Fibroblast of villous mesenchyme (primary cell): Measurements from ENCODE around the gene SAA1. TPM values are rescaled to one million over a fixed set of nuclear protein-coding genes. Genes with fewer than 3 reads are reported as not detected.

Experiments
- DNase-seq: peaks from one replicate; pipeline ENCODE4 v3.0.0-alpha.2; 2010; ENCODE audit warnings: low read depth
- H3K4me3 ChIP-seq: 2 replicates; pipeline ENCODE4 v1.5.1; 2011; ENCODE audit warnings: low read depth, mild to moderate bottlenecking, low read length
- total RNA-seq: library from RNA; depleted of rRNA; stranded (reverse); fragments of >200 nt; gene quantifications from 2 replicates; pipeline ENCODE4 v1.2.3, GENCODE V29; 2012
- TF ChIP-seq, protein P1 (sequence below): IDR thresholded peaks from 2 replicates; pipeline ENCODE4 v1.5.1; 2012; ENCODE audit warnings: low read depth, mild to moderate bottlenecking, low read length; ENCODE audit not compliant: insufficient read depth

SAA1 gene
- total RNA-seq, 1 donor, result 0.43 TPM

GRCh38 chr11:18294862-18295261 is 28.8 kb downstream of the SAA1 start:
- no peak overlapping the region for H3K4me3 ChIP-seq
- TF ChIP-seq, protein P1, sequence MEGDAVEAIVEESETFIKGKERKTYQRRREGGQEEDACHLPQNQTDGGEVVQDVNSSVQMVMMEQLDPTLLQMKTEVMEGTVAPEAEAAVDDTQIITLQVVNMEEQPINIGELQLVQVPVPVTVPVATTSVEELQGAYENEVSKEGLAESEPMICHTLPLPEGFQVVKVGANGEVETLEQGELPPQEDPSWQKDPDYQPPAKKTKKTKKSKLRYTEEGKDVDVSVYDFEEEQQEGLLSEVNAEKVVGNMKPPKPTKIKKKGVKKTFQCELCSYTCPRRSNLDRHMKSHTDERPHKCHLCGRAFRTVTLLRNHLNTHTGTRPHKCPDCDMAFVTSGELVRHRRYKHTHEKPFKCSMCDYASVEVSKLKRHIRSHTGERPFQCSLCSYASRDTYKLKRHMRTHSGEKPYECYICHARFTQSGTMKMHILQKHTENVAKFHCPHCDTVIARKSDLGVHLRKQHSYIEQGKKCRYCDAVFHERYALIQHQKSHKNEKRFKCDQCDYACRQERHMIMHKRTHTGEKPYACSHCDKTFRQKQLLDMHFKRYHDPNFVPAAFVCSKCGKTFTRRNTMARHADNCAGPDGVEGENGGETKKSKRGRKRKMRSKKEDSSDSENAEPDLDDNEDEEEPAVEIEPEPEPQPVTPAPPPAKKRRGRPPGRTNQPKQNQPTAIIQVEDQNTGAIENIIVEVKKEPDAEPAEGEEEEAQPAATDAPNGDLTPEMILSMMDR, result no peak
- no peak for DNase-seq

DNA sequence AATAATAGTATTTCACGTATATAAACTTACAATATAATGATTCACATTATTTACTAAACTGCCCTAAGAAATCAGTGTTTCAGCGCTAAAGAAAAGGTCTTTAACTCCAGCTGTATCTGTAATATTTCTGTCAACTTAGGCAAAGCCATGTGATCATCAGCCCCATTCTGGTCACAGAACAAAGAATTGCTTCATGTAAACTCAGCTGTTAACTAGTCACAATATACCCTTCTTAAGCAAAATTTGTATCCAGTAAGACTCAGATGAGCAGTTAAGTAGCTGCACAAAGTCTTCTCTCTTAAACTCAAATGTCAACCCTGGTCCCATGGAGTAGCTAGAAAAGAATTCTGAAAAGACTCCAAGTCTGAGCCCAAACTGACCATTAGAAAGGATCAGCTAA is 29.3 kb downstream of the SAA1 start:
- no peak for DNase-seq
- TF ChIP-seq, protein P1, result no peak
- H3K4me3 ChIP-seq, result no peak overlapping the region

GRCh38 chr11:18299721-18300120 is 33.7 kb downstream of the SAA1 start:
- no peak for DNase-seq
- TF ChIP-seq, protein P1, result no peak
- H3K4me3 ChIP-seq, result no peak overlapping the region

DNA sequence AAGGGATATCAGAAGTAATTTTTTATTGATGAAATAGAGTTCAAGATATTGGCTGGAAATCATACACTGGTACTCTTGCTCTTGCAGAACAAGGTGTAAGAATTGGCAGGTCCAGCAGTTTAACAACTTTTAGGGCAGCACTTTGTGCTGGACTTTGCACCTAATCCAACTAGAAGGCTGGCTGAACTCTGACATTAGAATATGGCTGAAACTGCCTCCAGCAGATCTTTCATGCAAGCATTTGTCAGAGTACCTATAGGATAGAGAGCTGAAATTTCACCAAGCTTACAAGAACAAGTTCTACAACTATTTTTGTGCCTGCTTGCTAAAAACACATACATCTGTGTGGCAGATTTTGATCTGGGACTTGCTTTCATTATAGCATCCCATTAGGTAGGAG is 38.7 kb downstream of the SAA1 start:
- TF ChIP-seq, protein P1, result no peak
- DNase-seq, result no peak
- no peak overlapping the region for H3K4me3 ChIP-seq

GRCh38 chr11:18307461-18308139 is 41.5 kb downstream of the SAA1 start:
- TF ChIP-seq, protein P1, result no peak
- no peak overlapping the region for H3K4me3 ChIP-seq
- no peak for DNase-seq

DNA sequence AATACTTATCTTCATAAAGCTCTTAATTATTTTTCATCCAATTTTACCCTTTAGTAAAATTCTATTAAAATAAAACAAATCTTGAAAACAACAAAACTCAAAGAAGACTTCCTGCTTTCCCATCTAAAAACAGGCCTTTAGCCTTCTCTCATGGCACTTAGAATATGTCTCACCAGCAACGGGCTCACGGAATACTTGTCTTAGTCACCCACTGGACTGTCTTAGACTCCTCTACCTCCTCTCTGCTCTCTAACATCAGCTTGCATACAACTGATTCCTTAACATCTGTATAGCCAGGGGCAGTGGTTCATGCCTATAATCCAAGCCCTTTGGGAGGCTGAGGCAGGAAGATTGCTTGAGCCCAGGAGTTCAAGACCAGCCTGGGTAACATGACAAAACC is 42.2 kb downstream of the SAA1 start:
- no peak for DNase-seq
- no peak overlapping the region for H3K4me3 ChIP-seq
- TF ChIP-seq, protein P1, result no peak

DNA sequence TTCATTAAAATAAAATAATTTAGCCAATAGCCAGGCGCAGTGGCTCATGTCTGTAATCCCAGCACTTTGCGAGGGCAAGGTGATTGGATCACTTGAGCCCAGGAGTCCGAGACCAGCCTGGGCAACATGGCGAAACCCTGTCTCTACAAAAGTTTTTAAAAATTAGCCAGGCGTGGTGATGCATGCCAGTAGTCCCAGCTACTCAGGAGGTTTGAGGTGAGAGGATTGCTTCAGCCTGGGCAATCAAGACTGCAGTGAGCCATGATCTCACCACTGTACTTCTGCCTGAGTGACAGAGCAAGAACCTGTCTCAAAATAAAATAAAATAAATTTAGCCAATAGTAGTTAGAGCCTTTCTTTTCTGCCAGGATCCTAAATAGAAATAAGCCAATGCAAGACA is 43.6 kb downstream of the SAA1 start:
- DNase-seq, result no peak
- TF ChIP-seq, protein P1, result no peak
- no peak overlapping the region for H3K4me3 ChIP-seq
